K562 (cell line): Measurements from ENCODE around the gene STC2.

Experiments
- FOXP1 ChIP-seq: sonication (generic); formaldehyde crosslinking; IDR thresholded peaks from 2 replicates; pipeline ENCODE4 v1.8.0; 2022; ENCODE audit warnings: mild to moderate bottlenecking, missing genetic modification reagents
- GATAD2B ChIP-seq: fragments of 450-650 bp; IDR thresholded peaks from 2 replicates; pipeline ENCODE4 v1.6.1; 2017; ENCODE audit warnings: mild to moderate bottlenecking, borderline replicate concordance
- HDGF ChIP-seq: fragments of 450-650 bp; IDR thresholded peaks from 2 replicates; pipeline ENCODE4 v1.6.1; 2016
- HEY1 ChIP-seq: fragments of 250-450 bp; sonication (Bioruptor Pico); IDR thresholded peaks from 2 replicates; pipeline ENCODE4 v1.5.0; 2020; ENCODE audit warnings: mild to moderate bottlenecking, moderate library complexity, borderline replicate concordance
- POLR3G ChIP-seq: IDR thresholded peaks from 2 replicates; pipeline ENCODE4 v1.6.1; 2011; ENCODE audit not compliant: insufficient read length, insufficient replicate concordance; ENCODE audit errors: extremely low read depth
- SIN3A ChIP-seq, 2 experiments: fragments of 150-350 bp in 1 of 2; IDR thresholded peaks; 2 replicates each; pipeline ENCODE4 v1.6.1; 2011 to 2016; ENCODE audit warnings: borderline replicate concordance in 2 of 2, low read depth in 2 of 2, low read length in 2 of 2, mild to moderate bottlenecking in 2 of 2, moderate library complexity in 2 of 2; ENCODE audit not compliant: control insufficient read depth in 1 of 2
- TF ChIP-seq, protein P1 (sequence below), 3 experiments: IDR thresholded peaks in 2 of 3; conservative IDR thresholded peaks in 1 of 3; 2 replicates each; pipeline ENCODE4 v1.5.1; 2011 to 2012; ENCODE audit warnings: low read length in 3 of 3, mild to moderate bottlenecking in 3 of 3, control low read depth in 2 of 3, improper control_type of control experiment in 1 of 3, inconsistent platforms in 1 of 3, low read depth in 1 of 3, mixed read lengths in 1 of 3, moderate library complexity in 1 of 3; ENCODE audit not compliant: insufficient read depth in 2 of 3

DNA sequence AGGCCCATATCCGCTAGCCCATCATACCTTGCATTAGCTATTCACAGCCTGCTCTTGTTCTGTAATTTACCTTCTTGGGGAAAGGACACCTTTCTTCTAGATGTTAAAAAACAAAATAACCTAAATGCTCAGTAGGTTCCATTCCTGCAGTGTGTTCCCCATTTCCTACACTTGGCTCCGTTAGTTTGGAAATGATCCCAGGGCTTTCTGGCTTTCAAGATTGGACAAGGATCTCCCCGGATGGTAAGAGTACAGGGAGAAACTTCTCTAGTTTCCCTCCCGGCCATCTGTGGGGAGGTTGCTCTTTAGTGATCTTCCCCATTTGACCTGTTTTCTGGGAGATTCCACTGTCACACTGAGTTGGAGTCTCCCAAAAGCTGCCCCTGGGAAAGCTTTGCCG is 27.3 kb upstream of the STC2 start:
- no peak for TF ChIP-seq POLR3G
- TF ChIP-seq FOXP1 (CRISPR knock-in tag): no peak
- TF ChIP-seq, protein P1, sequence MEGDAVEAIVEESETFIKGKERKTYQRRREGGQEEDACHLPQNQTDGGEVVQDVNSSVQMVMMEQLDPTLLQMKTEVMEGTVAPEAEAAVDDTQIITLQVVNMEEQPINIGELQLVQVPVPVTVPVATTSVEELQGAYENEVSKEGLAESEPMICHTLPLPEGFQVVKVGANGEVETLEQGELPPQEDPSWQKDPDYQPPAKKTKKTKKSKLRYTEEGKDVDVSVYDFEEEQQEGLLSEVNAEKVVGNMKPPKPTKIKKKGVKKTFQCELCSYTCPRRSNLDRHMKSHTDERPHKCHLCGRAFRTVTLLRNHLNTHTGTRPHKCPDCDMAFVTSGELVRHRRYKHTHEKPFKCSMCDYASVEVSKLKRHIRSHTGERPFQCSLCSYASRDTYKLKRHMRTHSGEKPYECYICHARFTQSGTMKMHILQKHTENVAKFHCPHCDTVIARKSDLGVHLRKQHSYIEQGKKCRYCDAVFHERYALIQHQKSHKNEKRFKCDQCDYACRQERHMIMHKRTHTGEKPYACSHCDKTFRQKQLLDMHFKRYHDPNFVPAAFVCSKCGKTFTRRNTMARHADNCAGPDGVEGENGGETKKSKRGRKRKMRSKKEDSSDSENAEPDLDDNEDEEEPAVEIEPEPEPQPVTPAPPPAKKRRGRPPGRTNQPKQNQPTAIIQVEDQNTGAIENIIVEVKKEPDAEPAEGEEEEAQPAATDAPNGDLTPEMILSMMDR (IDR thresholded peaks at IDR 0.05 in 2 of 3, conservative IDR thresholded peaks at IDR 0.05 in 1 of 3; ENCODE audit: insufficient read depth in 2 of 3, low read depth in 1 of 3, low read length in 3 of 3): no peak
- no peak for TF ChIP-seq SIN3A (IDR thresholded peaks at IDR 0.05; ENCODE audit: borderline replicate concordance in 2 of 2, control insufficient read depth in 1 of 2, low read depth in 2 of 2, low read length in 2 of 2)
- TF ChIP-seq GATAD2B: no peak
- no peak for TF ChIP-seq HDGF
- TF ChIP-seq HEY1: no peak
